ENCODE results near the gene SPRY2. TPM values are rescaled to one million over a fixed set of nuclear protein-coding genes. Genes with fewer than 3 reads are reported as not detected.

Gene SPRY2
- total RNA-seq, 2 experiments from 2014 or later, result 0.33 to 0.45 TPM

DNA sequence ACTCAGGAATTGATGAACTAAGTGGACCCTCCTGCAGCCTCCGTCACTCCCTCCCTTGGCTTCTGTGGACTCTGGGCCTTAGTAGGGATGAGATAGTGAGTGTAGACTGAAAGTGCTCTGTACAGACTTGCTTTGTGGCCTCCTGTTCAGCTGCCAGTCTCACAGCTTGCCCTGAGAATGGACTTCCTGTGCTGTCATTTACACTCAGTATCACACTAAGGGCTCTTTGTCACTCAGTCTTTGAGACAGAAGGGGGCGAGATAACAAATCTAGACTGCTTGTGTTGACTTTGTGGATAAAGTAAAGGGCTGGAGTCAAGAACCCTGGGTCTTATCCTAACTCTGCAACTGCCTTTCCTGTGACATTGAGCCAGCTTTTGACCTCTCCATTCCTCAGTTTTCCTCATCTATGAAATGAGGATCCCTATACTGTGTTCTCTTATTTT is 21.0 kb upstream of the SPRY2 start:
- H3K27ac ChIP-seq (ENCODE audit: low read depth in 1 of 2, low read length in 2 of 2), result no peak overlapping the region
- DNase-seq (no peak), ATAC-seq (ENCODE audit: poor library complexity) (no peak)
- no peak overlapping the region for H3K4me3 Mint-ChIP-seq
- no peaks in the 10 kb centered on the region for H3K36me3 ChIP-seq (ENCODE audit: insufficient read depth, low read length)
- H3K27me3 Mint-ChIP-seq, result no peaks in the 10 kb centered on the region
- no peaks in the 10 kb centered on the region for H3K4me1 Mint-ChIP-seq (ENCODE audit: low read depth)
- no peaks in the 10 kb centered on the region for H3K36me3 Mint-ChIP-seq (ENCODE audit: low read depth)
- H3K4me1 ChIP-seq (ENCODE audit: insufficient read depth, low read length), result no peaks in the 10 kb centered on the region
- H3K4me3 ChIP-seq (ENCODE audit: low read length), result no peak overlapping the region
- no peak overlapping the region for H3K27ac Mint-ChIP-seq
- H3K9me3 Mint-ChIP-seq, result no peaks in the 10 kb centered on the region
- H3K9me3 ChIP-seq (ENCODE audit: control insufficient read depth in 1 of 2, insufficient read depth in 1 of 2, low read length in 2 of 2), result no peaks in the 10 kb centered on the region
- POLR2A ChIA-PET, result no interaction called here
- CTCF ChIA-PET, result no interaction called here
- intact Hi-C loops (cut with DNase I, micrococcal nuclease), result loop anchor here in 1 of 2 experiments (10.0 kb wide), 1 partner anchor 687 kb away; no protein-coding TSS in a partner anchor
- TF ChIP-seq, protein P1, sequence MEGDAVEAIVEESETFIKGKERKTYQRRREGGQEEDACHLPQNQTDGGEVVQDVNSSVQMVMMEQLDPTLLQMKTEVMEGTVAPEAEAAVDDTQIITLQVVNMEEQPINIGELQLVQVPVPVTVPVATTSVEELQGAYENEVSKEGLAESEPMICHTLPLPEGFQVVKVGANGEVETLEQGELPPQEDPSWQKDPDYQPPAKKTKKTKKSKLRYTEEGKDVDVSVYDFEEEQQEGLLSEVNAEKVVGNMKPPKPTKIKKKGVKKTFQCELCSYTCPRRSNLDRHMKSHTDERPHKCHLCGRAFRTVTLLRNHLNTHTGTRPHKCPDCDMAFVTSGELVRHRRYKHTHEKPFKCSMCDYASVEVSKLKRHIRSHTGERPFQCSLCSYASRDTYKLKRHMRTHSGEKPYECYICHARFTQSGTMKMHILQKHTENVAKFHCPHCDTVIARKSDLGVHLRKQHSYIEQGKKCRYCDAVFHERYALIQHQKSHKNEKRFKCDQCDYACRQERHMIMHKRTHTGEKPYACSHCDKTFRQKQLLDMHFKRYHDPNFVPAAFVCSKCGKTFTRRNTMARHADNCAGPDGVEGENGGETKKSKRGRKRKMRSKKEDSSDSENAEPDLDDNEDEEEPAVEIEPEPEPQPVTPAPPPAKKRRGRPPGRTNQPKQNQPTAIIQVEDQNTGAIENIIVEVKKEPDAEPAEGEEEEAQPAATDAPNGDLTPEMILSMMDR (IDR thresholded peaks at IDR 0.05), result no peak
- H3K27me3 ChIP-seq (ENCODE audit: control insufficient read depth in 1 of 2, insufficient read depth in 2 of 2, low read length in 2 of 2), result no peaks in the 10 kb centered on the region

GRCh38 chr13:80361298-80361697 is 20.4 kb upstream of the SPRY2 start:
- no peak overlapping the region for H3K4me3 ChIP-seq (ENCODE audit: low read length)
- Mint-ChIP-seq H3K4me3 (no peak overlapping the region), H3K4me1 (ENCODE audit: low read depth) (no peaks in the 10 kb centered on the region), H3K36me3 (ENCODE audit: low read depth) (no peaks in the 10 kb centered on the region), H3K27me3 (no peaks in the 10 kb centered on the region), H3K27ac (no peak overlapping the region), H3K9me3 (no peaks in the 10 kb centered on the region)
- TF ChIP-seq, protein P1 (IDR thresholded peaks at IDR 0.05), result no peak
- H3K36me3 ChIP-seq (ENCODE audit: insufficient read depth, low read length), result no peaks in the 10 kb centered on the region
- no peaks in the 10 kb centered on the region for H3K27me3 ChIP-seq (ENCODE audit: control insufficient read depth in 1 of 2, insufficient read depth in 2 of 2, low read length in 2 of 2)
- intact Hi-C loops (cut with DNase I, micrococcal nuclease), result loop anchor here in 1 of 2 experiments (10.0 kb wide), 1 partner anchor 686 kb away; no protein-coding TSS in a partner anchor
- H3K4me1 ChIP-seq (ENCODE audit: insufficient read depth, low read length), result no peaks in the 10 kb centered on the region
- H3K27ac ChIP-seq (ENCODE audit: low read depth in 1 of 2, low read length in 2 of 2), result no peak overlapping the region
- no peaks in the 10 kb centered on the region for H3K9me3 ChIP-seq (ENCODE audit: control insufficient read depth in 1 of 2, insufficient read depth in 1 of 2, low read length in 2 of 2)
- DNase-seq (no peak), ATAC-seq (ENCODE audit: poor library complexity) (no peak)
- POLR2A ChIA-PET, result no interaction called here
- CTCF ChIA-PET, result no interaction called here

- Mint-ChIP-seq H3K36me3 (ENCODE audit: low read depth) (no peaks in the 10 kb centered on the region), H3K4me3 (no peak overlapping the region), H3K9me3 (no peaks in the 10 kb centered on the region), H3K27me3 (no peaks in the 10 kb centered on the region), H3K4me1 (ENCODE audit: low read depth) (no peaks in the 10 kb centered on the region), H3K27ac (no peak overlapping the region)
- Histone ChIP-seq H3K4me1 (ENCODE audit: insufficient read depth, low read length) (no peaks in the 10 kb centered on the region), H3K4me3 (ENCODE audit: low read length) (no peak overlapping the region), H3K9me3 (ENCODE audit: control insufficient read depth in 1 of 2, insufficient read depth in 1 of 2, low read length in 2 of 2) (no peaks in the 10 kb centered on the region), H3K36me3 (ENCODE audit: insufficient read depth, low read length) (no peaks in the 10 kb centered on the region), H3K27ac (ENCODE audit: low read depth in 1 of 2, low read length in 2 of 2) (no peak overlapping the region), H3K27me3 (ENCODE audit: control insufficient read depth in 1 of 2, insufficient read depth in 2 of 2, low read length in 2 of 2) (no peaks in the 10 kb centered on the region)
- ChIA-PET POLR2A (no interaction called here), CTCF (no interaction called here)
- intact Hi-C loops (cut with DNase I, micrococcal nuclease), result loop anchor here in 1 of 2 experiments (10.0 kb wide), 1 partner anchor 686 kb away; no protein-coding TSS in a partner anchor
- no peak for ATAC-seq (ENCODE audit: poor library complexity)
- DNase-seq, result no peak
- TF ChIP-seq, protein P1 (IDR thresholded peaks at IDR 0.05), result no peak
Measured at GRCh38 chr13:80360453-80360800, 19.5 kb upstream of the SPRY2 start.
